Stimulated activated CD8-positive, alpha-beta memory T cell treated with anti-CD3 and anti-CD28 coated beads, Interleukin-15, amount 100 ng/mL, for 48 hours (primary cell): ENCODE data around the gene YAP1.
"Not testable (repeated sequence)": the region's sequence is repeated elsewhere in the genome, so short reads cannot be mapped to it uniquely, and the experiment has no call there.

Source experiments
- DNase-seq, 2 donors: peaks; one replicate each; pipeline ENCODE4 v3.0.0-alpha.2; 2020; ENCODE audit warnings: low read depth in 2 of 2

The YAP1 gene

DNA sequence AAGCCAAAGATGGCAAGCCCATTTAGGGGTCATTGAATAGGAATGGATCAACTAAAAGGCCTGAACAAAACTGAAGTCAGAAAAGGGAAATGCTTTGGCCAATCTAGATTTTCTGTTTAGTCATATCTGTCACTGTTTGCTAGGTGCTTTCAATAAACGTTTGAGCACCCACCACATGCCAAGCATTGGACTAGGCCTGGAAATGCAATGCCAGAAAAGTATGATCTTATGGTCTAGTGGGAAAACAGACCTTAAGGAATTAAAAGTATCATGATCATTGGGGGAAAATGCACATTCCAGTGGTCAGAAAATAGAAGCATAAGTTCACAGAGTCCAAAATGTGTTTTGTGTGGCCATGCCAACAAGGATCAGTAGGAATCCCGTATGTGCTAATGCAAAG lies 130.3 kb downstream of the YAP1 start:
- DNase-seq: no peak

DNA sequence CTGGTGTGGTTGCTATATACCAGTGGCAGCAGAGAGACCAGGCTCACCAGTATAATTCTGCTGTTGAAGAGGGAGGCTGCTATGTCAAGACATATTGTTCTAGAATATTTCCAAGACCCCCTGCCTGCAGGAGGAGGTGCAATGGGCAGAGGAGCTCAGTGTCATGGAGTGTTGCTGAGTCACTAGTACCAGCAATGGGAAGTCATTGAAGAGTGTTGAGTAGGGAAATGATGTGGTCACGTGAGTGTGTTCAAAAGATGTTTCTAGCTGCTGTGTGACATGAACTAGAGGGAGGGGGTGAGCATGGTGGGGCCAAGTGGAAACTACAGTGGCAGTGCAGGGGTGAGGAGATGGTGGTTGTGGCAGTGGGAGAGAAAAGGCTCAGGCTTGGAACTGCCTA lies 130.8 kb downstream of the YAP1 start:
- no peak for DNase-seq

- no peak for DNase-seq
Measured at GRCh38 chr11:102243399-102243884, 133.2 kb downstream of the YAP1 start.

GRCh38 chr11:102244681-102245409 lies 134.6 kb downstream of the YAP1 start:
- DNase-seq: no peak

DNA sequence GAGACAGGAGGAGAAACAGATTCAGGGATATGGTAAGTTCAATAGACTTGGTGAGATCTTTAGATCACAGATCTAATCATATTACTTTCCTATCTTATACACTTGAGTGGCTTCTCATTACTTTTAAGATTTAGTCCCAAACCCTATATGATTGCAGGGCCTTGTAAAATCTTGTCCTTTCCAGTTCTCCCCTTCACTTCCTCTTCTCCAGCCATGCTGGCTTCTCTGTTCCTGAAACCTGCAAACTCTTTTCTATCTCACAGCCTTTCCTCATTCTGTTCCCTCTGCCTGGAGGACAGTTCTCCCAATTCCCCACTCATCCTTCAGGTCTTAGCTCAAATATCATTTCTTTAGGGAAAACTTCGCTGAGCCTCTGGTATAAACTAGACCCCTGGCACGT lies 141.2 kb downstream of the YAP1 start:
- DNase-seq: no peak

DNA sequence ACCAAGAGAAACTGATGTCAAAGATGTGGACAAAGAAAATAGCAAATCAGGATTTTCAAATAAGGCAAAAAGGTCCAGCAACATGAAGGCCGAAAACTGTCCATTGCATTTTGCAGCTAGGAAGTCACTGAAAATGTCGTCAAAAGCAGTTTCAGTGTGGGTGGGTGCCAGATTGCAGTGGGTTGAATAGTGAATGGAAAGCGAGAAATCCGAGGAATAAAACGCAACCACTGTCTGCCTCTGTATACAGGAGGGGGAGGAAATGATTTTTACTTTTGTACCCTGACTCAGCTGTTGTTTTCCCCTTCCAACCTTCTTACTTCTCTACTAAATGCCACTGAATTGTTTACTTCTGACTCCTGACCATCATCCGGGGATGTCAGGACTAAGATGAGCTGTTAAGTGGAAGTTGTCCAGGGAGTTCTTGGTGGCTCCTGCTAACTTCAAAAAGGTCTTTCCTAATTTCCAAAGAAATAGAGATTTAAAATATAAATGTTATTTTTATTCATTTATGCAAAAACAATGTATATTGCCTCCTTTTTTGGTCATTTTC lies 142.2 kb downstream of the YAP1 start:
- no peak for DNase-seq

DNA sequence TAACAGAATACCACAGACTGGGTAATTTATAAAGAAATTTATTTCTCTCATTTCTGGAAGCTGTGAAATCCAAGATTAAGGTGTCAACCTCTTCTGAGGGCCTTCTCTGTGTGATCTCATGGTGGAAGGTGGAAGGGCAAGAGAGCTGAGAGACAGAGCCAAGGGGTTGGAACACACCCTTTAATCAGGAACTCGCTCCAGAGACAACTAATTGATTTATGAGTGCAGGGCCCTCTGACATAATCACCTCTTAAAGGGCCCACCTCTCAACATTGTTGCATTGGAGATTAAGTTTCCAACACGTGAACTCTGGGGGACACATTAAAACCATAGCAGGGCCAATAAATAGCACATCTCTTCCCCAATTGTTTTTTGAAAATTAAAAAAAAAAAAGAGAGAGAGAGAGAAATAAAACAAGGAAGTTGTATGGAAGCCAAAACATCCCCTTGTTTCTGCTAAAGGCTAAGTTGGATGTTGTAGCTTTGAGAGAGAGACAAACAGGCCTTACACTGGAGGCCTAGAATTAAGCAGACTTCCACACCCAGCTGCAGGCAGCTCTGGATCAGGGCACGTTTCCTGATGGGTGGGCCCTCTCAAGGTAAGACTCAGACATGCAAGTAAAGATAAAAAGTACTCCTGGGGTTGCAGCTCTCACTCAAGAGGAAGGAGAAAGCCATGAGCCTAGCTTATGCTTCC lies 142.9 kb downstream of the YAP1 start:
- no peak for DNase-seq

GRCh38 chr11:102254047-102254446 lies 143.8 kb downstream of the YAP1 start:
- no peak for DNase-seq

GRCh38 chr11:102256251-102256650 lies 146.0 kb downstream of the YAP1 start:
- DNase-seq: no peak

GRCh38 chr11:102260241-102260640 lies 150.0 kb downstream of the YAP1 start:
- no peak for DNase-seq

DNA sequence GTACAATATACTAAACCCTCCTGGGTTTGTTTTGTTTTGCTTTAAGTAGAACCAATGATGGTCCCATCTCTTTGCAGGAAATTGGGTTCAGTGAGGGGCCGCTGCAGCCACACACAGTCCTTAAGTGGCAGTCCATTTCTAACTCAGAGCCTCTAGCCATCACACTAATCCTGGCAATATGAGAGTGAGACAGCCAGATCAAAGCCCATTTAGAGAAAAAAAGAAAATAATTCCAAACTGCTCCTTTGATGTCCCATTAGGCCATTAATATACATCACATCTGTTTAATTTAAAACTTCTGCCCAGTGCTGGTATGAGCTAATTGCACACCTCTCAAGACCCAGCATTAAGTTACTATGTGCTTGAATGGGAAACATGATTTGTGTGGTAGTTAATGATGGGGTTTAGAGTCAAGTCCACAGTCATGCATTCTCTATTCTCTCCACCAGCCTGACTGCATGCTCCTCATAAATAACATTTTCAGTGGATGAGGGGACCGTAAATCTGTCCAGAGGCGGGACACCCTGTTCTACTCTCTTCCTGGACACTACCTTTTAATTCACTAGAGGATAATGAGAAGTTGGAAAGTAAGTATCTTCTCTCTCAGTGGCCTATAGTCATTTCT lies 153.2 kb downstream of the YAP1 start:
- no peak for DNase-seq

DNA sequence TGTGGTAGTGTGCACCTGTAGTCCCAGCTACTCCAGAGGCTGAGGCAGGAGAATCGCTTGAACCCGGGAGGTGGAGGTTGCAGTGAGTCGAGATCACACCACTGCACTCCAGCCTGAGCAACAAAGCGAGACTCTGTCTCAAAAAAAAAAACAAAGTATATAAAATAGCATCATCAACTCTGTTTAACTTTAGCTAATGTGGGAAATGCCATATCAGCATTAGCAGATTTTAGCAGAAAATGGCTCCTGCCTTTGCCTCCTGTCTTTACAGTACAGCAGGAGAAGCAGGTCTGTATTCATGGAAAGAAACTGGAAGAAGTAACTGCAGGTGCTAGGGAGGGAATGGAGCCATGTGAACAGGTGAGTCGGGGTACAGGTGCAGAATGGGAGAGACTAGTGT lies 154.5 kb downstream of the YAP1 start:
- not testable (repeated sequence) for DNase-seq

DNA sequence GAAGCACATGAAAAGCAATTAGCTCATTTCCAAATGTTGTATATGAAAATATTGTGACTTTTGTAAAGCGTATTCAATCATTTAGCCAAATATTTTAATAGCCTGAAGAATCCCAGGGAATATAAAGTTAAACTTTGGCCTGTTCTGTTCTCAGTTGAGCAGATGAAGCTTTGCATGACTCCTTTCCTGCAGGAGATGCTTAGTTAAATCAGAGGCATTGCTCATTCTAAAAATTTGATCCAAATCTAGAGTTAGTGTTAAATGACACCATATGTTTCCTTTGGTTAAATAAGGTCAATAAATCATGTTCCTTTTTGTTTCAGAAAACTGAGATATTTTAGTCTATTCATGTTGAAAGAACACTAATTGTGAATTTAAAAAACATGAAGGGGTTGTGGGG lies 155.9 kb downstream of the YAP1 start:
- DNase-seq: no peak

- no peak for DNase-seq
Measured at GRCh38 chr11:102267609-102268008, 157.4 kb downstream of the YAP1 start.

GRCh38 chr11:102268083-102268984 lies 158.1 kb downstream of the YAP1 start:
- DNase-seq: peak; percentile 59 to 71

- DNase-seq: no peak
Measured at GRCh38 chr11:102268985-102269470, 158.8 kb downstream of the YAP1 start.

DNA sequence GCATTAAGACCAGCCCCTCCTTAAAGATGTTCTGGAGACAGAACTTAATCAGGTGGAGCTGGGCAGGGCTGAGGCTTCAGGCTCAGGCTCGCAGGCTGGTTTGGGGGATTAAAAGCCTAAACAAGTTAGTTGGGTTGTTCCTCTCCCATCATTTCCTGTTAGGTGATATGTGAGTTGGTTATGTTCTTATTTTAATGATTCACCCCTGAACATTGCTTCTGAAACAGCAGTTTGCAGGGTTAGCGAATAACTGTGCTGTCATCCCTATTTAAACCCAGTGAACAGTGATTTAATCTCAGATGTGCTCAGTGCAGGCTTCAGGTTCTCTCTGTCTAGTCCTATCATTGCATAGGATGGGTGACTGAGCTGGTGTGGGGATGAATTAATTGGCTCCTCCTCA lies 159.7 kb downstream of the YAP1 start:
- no peak for DNase-seq

DNA sequence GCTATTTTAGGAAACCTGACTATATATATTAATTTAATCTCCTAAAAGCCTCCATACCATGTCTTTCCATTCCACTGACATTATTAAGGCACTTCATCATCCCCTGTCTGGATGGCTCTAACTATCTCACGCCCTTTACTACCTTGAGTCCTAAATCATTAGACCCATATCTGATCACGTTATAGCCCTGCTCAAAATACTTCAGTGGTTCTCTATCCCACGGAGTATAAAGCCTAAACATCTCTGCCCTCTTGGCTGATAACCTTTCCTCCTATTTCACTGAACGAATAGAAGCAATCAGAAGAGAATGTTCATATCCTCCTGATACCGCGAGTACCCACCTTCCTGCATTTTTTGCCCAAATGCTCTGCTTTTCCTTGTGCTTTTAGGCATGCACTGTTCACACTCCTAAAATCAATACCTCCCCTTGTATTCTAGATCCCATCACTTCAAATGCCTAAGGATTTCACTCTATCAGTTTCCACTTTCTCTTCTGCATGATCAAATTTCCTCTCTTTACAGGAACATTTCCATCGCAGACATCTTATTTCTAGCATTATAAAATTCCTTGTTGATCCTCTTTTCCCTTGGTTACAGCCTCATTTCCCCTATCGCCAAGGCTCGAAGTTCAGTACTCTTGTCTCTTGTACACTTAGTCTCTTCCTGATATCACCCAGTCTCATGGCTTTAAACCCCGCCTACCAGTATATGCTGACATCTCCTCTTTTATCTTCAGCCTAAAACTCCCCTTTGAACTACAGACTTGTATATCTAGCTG lies 162.0 kb downstream of the YAP1 start:
- DNase-seq: no peak

DNA sequence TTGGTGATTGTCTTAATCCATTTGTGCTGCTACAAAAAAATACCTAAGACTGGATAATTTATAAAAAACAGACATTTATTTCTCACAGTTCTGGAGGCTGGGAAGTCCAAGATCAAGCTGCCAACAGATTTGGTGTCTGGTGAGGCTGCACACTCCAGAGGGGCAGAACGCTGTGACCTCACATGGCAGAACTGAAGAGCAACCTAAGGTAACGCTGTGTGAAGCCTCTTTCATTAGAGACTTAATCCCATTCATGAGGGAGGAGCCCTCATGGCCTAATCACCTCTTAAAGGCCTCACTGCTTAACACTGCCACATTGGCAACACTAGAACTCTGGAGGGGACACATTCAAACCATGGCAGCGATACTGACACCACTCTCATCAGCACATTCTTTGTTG lies 164.4 kb downstream of the YAP1 start:
- no peak for DNase-seq

DNA sequence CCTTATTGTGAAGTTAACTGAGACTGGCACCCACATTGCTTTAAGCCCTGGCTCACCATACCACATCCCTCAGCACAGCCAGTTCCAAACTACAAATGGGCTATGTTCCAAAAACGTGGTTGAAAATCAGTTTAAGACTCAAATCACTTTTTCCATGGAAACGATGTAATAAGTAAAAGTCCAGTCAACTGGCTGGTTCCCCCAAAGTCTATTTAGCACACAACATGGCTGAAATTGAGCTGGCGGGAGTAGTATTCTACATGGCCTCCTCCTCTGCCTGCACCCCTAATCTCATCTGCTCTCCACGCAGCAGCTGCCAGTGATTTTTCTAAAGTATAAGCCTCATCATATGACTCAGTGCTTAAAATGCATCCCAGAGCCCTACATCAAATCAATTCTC lies 166.1 kb downstream of the YAP1 start:
- DNase-seq: no peak

GRCh38 chr11:102276783-102277182 lies 166.5 kb downstream of the YAP1 start:
- DNase-seq: no peak
